Glomerular endothelial cell (primary cell): ENCODE measurements around the gene ZNF330. TPM values are rescaled to one million over a fixed set of nuclear protein-coding genes. Genes with fewer than 3 reads are reported as not detected.
"Not testable (repeated sequence)": the region's sequence is repeated elsewhere in the genome, so short reads cannot be mapped to it uniquely, and the experiment has no call there.

Experiments used
- DNase-seq: peaks from one replicate; pipeline ENCODE4 v3.0.0-alpha.2; 2011; ENCODE audit warnings: low read depth, low spot score; ENCODE audit errors: extremely low read depth
- total RNA-seq: library from RNA; depleted of rRNA; stranded (reverse); fragments of >200 nt; gene quantifications from 2 replicates; pipeline ENCODE4 v1.2.3, GENCODE V29; 2015

Gene ZNF330
- total RNA-seq: 13.3 and 19.4 TPM in 2 replicates

- DNase-seq: peak; percentile 61
Measured at GRCh38 chr4:141220691-141221659, at the start of gene ZNF330. Gene ZNF330, plus strand, starts transcription at chr4:141220895. Its CDS starts 1,477 bp downstream, at chr4:141222372.

- DNase-seq: no peak
Measured at GRCh38 chr4:141174457-141174856, 46.2 kb upstream of the ZNF330 start.

DNA sequence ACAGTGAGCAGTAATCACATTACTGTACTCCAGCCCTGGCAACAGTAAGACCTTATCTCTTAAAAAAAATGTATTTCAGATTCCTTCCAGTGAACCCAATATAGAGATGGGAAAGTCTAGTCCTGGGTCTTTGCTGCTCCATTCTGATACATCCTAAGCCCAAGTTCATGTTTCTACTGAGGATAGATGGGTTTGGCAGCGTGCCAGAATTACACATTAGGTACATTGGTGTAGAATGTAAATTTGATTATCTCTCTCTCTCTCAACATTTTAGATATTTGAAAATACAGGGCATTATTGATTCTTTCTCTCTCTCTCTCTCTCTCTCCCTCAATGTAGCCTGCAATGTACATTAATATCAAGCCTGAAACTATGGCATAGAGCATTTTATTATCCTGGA lies 43.5 kb upstream of the ZNF330 start:
- no peak for DNase-seq

DNA sequence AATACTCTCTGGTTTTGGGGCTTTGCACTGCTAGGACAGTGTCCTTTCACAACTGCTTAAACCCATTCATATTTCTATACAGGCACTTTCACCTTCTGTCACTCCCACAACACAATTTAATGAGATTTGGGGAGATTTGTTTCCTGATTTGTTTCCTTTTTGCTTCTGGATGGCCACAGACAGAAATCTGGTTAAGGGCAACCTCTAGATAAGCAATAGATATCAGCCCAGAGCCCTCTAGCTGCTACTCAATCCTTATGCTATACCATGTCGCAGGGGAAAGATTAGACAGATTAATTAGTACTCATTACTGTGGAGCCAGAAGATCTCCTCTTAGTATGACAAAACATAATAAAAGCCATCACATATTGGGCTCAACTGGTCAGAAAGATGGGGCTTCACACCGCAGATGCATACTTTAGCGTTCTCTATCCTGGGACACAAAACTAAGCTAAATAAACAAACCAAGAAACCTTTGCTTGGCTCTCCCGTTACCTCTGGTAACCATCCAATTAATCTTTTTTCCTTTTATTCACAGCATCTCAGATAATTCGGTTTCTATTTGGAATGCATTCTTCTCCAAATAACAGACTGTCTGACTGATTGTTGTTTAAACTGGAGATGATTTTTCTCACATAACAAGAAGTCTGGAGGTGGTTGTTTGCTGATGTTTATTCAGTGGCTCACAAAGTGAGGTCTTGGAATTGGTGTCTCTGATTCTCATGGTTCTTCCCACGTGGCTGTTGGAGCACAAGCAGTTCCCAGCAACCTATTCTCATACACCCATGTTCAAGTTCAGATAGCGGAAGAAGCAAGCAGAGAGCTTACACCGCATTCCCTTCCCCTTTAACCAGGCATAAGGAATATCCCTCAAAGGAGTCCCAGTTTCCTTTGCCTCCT lies 41.0 kb upstream of the ZNF330 start:
- DNase-seq: no peak

DNA sequence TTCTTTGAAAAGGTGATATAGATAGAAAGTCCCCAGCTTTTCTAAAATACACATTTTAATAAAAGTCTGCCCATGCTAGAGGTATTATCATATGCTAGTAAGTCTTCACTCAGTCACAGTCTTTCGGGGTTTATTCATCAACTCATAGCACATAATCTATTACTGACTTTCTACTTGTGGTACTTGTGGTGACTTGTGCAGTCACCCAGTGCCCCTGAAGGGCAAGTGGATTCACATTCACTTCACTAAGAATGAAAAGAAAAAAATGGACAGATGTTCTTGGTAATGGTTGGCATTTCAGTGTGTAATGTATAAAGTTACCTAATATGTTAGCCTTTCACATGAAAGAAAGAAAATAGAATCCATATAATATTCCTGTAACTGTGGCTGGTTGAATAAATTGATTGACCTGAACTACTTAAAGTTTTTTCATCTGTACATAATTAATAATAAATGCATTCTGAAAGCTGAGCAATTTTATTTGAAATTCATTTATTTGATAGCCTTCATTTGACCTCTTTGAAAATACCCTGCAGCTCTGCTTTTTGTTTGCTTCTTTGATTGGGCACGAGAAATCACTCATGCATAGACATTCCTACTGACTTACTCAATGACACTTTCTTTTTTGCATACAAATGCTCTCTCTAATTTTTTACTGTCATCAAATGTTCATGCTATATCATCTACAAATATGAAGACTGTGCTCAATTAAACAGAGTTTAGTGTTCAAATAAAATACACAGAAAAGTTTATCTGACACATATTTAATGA lies 39.5 kb upstream of the ZNF330 start:
- DNase-seq: no peak

- DNase-seq: not testable (repeated sequence)
Measured at GRCh38 chr4:141183491-141183890, 37.2 kb upstream of the ZNF330 start.

DNA sequence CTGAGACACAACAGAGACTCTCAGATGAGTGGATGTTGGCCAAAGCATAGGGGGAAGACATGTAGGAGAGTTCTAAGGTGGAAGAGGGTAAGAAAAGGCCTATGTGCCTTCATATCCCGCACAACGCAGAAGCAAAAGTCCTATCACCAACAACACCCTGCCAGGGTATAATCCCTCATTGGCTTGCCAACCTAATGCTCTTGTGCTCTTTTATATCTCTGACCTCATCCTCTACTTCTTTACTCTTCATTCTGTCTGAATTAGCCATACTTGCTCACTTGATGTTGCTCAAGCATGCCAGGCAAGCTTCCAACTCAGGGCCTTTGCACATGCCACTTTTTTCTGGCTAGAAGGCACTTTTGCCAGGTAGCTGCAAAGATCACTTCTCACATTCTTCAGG lies 28.1 kb upstream of the ZNF330 start:
- DNase-seq: no peak

DNA sequence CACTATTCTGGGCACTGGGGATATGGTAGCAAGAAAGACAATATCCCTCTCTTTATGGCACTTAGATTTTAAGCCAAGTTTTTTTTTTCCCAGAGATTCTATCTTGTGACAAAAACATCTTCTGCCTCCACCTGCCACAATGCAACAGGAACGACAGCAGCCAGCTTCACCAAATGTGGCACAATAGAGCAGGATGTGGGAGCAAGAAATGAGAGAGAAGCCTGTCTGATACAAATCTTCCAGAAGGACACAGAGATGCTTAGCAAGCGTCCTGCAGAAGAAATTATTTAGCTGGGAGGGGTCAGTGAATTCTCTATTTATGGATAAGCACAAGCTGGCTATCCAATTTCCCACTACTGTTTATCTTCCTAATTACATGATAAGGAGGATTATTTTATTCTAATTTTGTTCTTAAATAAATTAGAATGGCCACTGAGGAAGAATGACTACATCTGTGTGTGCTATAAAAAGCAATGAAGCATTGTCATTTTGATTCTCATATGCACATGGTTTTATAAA lies 27.1 kb upstream of the ZNF330 start:
- DNase-seq: no peak

DNA sequence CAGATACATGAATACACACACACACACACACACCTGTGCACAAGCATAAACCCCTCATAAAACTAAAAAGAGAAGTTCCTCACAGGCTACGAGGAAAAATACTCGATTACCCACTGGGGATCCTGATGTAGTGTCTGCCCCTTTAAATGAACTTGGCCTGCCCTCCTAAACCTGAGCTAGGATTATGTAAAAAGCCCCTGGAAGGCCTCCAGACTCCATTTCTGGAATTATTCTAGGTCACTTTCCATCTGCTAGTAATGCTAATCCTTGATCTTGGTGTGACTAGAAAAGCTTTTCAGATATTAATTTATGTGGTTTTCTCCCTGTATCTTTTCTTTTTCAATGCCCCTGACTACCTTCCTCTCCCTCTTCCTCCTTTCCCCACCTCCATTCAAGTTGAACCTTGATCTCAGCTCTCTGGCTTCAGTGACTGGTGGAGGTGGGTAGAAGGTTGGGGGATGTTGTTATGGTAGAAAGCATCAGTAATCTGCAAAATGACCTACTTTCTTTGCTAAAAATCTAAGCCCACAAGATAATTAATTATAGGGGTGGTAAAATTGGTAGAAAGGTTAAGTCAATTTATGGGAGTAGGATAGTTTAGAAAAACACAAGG lies 25.5 kb upstream of the ZNF330 start:
- no peak for DNase-seq

DNA sequence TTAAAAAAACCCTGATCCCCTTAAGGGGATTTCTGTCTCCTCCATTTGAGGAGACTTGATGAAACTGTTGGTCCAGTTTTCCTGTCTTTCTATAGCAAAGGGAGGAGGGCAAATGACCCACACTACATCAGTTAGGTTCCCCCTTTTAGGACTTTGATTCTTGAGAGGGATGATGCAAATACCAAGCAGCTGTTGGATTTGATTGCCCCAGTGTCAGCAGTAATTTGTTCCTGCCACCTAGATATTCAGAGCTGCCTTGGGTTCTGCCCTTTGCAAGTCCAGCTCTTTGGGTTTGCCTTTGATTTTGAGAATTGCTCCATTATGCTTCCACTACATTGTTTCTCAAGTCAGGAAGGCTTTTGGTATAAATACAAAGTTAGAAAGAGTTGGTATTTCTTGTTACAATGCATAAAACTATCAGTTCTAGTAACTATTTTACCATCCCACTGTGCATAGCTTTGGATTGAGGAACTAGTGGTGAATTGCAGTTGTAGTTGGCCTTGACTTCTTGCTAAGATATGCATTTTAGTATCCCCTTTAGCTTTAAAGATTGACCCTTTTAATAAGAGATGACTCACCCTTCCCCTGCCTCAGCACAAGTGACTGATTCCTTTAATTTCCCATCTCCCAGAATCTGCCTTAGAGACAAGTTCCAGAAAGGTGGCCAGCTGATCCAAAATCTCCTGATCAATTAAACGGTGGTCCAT lies 24.3 kb upstream of the ZNF330 start:
- no peak for DNase-seq

DNA sequence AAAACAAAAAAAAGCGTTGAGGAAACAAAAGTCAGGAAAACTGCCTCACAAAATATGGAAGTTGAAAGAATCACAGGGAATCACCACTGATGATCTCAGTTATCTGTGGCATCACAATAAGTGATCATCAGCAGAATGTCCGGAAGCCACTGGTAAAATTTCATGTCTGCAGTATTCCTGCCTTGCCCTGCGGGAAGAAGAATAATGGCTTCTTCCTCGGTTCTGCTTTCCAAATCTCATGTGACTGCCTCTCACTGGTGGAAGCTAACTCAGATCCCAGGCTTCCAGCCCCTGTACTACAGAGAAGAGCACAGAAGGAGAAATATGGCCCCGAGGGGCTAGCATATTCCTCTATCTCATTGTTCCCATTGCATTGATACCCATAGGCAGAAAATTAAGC lies 12.7 kb upstream of the ZNF330 start:
- DNase-seq: no peak

- no peak for DNase-seq
Measured at GRCh38 chr4:141210168-141210567, 10.5 kb upstream of the ZNF330 start.

DNA sequence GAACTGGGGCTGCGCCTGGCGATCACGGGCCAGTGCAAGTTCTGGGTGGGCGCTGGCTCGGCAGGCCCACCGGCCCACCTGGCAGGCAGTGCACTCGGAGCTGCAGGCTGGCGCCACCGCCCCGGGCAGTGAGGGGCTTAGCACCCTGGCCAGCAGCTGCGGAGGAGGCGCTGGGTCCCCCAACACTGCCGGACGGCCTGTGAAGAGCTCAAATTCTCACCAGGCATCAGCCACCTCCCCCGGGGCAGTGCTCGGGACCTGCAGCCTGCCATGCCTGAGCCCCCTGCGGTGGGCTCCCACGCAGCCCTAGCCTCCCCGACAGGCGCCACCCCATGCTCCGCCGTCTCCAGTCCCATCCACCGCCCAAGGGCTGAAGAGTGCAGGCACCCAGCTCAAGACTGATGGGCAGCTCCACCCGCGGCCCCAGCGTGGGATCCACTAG lies 7.1 kb upstream of the ZNF330 start:
- no peak for DNase-seq

DNA sequence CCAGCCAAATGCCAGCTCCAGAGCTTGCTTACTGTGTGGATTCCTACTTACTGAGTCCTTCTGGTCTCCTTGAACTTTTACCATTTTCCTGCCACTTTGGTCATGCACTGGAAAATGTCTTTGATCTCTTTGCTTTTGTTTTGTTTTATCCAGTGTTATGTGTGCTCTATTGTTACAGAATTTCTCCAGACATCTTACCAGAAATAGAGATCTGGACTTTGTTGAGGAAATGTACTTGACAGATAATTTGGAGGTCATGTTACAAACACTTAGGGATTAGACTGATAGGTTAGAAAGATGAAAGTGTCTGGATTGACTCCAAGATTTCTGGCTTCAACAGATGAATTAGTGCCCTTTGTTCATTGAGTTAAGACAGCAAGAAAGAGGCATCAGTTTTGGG lies 5.7 kb upstream of the ZNF330 start:
- DNase-seq: no peak

DNA sequence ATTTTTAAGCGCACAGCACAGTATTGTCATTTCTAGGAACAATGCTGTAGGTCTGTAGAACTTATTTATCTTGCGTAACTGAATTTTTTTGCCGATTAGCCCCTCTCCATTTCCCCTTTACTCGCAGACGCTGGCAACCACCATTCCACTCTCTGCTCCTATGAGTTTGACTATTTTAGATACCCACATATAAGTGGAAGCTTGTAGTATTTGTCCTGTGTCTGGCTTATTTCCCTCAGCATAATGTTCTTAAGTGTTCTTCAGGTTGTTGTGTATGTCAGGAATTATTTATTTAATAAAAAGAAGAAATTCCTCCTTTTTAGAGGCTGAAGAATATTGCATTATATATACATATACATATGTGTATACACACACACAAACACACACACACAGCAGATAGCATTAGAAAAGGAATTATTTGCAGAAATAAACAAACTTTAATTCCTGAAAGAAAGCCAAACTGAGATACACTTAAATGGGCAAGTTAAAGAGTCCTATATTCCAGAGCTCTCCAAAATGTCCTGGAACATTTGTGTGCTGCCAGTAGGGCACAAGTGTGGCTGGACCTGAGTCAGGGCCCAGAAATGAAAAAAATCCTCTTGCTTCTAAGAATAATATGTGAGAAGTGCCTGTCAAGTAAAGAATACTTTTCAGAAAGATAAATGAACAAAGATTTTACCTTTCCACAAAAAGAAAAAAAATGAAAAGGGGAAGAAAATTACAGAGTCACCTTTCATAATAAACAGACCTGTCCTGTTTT lies 4.5 kb upstream of the ZNF330 start:
- no peak for DNase-seq

- no peak for DNase-seq
Measured at GRCh38 chr4:141220271-141220670, 424 bp upstream of the ZNF330 start.

GRCh38 chr4:141223418-141223817 lies 2.7 kb downstream of the ZNF330 start:
- no peak for DNase-seq

- not testable (repeated sequence) for DNase-seq
Measured at GRCh38 chr4:141227280-141227679, 6.6 kb downstream of the ZNF330 start.
